Skeletal muscle tissue (tissue), 4 donors: ENCODE results near the gene L1CAM. TPM values are rescaled to one million over a fixed set of nuclear protein-coding genes. Genes with fewer than 3 reads are reported as not detected.

Experiments
- H3K27ac ChIP-seq: one replicate; pipeline ENCODE4 v1.7.0; 2013; ENCODE audit warnings: mild to moderate bottlenecking, low read depth, low read length, inconsistent platforms
- H3K27me3 ChIP-seq, 3 donors: one replicate each; pipeline ENCODE4 v1.7.0; 2013; ENCODE audit warnings: low read length in 3 of 3; ENCODE audit not compliant: control insufficient read depth in 3 of 3, insufficient read depth in 3 of 3
- H3K36me3 ChIP-seq, 3 donors: one replicate each; pipeline ENCODE4 v1.7.0; 2013; ENCODE audit warnings: low read length in 3 of 3; ENCODE audit not compliant: control insufficient read depth in 3 of 3, insufficient read depth in 3 of 3
- H3K4me1 ChIP-seq, 3 donors: one replicate each; pipeline ENCODE4 v1.7.0; 2013; ENCODE audit warnings: low read length in 3 of 3, mild to moderate bottlenecking in 3 of 3; ENCODE audit not compliant: control insufficient read depth in 3 of 3, insufficient read depth in 3 of 3
- H3K4me3 ChIP-seq, 3 donors: one replicate each; pipeline ENCODE4 v1.7.0; 2013; ENCODE audit warnings: low read length in 3 of 3
- H3K9ac ChIP-seq, 3 donors: one replicate each; pipeline ENCODE4 v1.7.0; 2013; ENCODE audit warnings: low read length in 3 of 3, mild to moderate bottlenecking in 3 of 3, moderate library complexity in 2 of 3, low read depth in 1 of 3
- H3K9me3 ChIP-seq, 3 donors: one replicate each; pipeline ENCODE4 v1.7.0; 2013; ENCODE audit warnings: low read length in 3 of 3; ENCODE audit not compliant: control insufficient read depth in 3 of 3
- total RNA-seq: library from RNA; depleted of rRNA; stranded (reverse); fragments of >200 nt; gene quantifications from one replicate; pipeline ENCODE4 v1.2.3, GENCODE V29; 2014
- donor health status: Osteomylitis.

Gene L1CAM
- total RNA-seq, 1 donor from 2014 or later, result 1.6 TPM

DNA sequence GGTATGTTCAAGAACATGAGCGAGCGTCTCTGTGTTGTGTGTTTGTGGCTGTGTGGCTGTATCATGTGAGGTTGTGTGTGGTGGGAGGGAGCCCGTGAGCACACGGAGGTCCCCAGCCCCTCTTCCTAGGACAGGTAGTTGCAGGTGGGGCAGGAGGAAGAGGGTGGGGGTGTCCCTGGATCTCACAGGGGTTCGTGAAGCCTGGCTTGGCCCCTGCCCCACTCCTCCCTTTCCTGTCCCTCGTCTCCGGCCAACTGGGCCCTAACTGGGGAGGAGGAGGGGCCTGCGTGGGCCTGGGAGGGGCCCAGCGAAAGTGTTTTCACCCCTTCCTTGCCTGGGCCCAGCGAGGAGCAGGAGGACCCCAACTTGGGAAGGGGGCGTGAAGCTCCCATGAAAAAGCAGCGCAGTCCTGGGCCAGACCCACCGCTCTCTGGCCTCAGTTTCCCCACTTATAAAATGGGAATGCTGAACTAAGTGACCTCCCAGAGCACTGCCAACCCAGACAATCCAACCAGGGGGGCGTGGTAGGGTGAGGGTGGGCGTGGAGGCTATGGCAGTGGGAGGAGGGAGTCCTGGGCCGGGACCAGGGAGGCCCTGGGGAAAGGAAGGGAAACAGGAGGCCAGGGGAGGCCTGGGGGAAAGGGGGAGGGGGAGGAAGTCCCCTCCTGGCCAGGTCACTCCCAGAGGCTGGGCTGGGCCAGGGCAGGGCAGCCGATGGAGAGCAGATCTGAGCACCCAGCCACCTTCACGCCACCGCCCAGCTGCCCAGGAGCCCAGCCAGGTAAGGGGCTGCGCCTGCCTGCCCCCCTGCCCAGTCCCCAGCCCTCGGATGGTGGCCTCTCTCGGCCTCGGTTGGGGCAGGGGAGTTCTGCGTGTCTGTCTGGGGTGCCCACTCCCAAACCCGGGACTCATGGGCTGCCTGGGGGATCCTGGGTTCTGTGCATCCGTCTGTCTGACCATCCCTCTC lies 18.3 kb upstream of the L1CAM start, which contains the start of gene AVPR2:
Gene AVPR2, plus strand, starts transcription at position 683 of the 967 bp plus-strand sequence. CDS start 473 bp downstream, outside the sequence.
- Histone ChIP-seq H3K27me3 (peaks cover 0 to 10% (median 6%) of the 10 kb centered on the region in 3 donors), H3K27ac (peak within 1 kb of the TSS; percentile 12), H3K36me3 (no peaks in the 10 kb centered on the region), H3K9ac (peak within 1 kb of the TSS in 1 of 3 donors; percentile 33), H3K4me1 (peaks cover 7 to 21% (median 10%) of the 10 kb centered on the region in 3 donors), H3K9me3 (no peaks in the 10 kb centered on the region), H3K4me3 (peak within 1 kb of the TSS in 1 of 3 donors; percentile 49)

DNA sequence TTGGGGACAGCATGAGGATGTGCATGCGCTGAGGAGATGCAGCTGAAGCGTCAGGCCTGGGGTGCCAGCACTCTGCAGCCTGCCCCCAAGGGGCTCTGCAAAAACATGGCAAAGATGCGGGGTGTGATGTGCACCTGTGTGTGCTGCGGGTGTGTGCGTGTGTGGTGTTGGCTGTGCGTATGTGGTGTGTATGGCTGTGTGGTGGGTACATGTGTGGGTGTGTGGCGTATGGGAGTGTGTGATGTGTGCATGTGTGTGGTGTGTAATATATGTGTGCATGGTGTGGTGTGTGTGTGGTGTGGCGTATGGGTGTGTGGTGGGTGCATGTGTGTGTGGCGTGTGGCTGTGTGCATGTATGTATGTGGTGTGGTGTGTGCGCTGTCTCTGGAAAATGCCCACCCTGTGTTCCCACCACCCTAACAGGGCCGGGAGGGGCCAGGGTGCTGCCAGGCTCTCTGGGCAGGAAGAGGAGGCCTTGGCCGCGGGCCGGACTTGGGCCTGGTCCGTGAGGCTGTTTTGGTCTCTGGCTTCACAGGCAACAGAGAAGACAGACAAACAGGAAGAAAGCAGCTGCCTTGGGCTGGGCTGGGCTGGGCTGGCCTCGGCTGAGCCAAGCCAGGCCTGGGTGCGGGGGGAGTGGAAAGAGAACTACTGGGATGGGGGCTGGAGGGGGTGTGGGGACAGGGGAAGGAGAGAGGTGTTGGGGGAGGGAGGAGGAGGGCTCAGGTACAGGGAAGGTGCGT lies 17.4 kb upstream of the L1CAM start:
- no peaks in the 10 kb centered on the region for H3K36me3 ChIP-seq
- peaks cover 7 to 21% (median 10%) of the 10 kb centered on the region in 3 donors for H3K4me1 ChIP-seq
- H3K27ac ChIP-seq, result peak overlapping the region; percentile 12
- peak overlapping the region in 1 of 3 donors; percentile 33 for H3K9ac ChIP-seq
- no peak overlapping the region for H3K4me3 ChIP-seq
- H3K9me3 ChIP-seq, result no peaks in the 10 kb centered on the region
- peaks cover 0 to 10% (median 6%) of the 10 kb centered on the region in 3 donors for H3K27me3 ChIP-seq

DNA sequence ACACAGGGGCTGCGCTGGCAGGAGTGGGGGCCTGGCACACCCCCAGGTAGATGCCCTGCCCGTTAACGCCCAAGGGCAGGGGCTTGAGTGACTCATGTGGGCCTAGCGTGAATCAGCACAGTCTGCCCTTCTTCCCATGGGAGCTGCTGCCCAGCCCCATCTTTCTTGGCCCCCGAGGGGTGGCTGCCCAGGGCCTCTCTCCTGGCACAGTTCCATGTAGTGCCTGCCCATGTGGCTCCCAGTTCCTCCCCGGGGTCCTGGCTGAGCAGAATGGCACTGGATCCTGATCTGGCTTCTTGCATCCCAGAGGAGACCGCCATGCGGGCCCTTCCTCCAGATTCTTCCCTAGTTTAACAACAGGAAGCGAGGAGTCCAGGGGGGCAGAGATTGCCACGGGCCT lies 16.4 kb upstream of the L1CAM start:
- Histone ChIP-seq H3K36me3 (no peaks in the 10 kb centered on the region), H3K9ac (no peak overlapping the region), H3K27me3 (peaks cover 0 to 12% (median 10%) of the 10 kb centered on the region in 3 donors), H3K9me3 (no peaks in the 10 kb centered on the region), H3K4me3 (no peak overlapping the region), H3K27ac (no peak overlapping the region), H3K4me1 (peaks cover 7 to 21% (median 10%) of the 10 kb centered on the region in 3 donors)

DNA sequence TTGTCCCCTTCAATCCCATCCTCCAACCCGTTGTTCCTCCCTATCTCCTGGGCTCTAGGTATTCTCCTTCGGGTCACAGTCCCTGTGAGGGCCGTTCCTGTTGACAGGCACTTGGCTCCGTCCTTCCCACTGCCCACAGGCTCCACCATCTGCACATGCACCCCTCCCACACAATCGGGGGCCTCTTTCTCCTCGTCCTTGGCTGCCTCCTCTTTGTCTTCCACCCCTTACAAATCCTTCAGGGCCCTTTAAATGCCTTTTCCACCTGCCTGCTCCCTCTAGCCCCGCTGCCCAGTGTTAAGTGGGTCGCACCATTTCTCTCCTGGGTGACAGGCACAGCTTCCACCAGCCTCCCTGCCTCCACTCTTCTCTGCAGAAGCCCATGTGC lies 15.8 kb upstream of the L1CAM start:
- Histone ChIP-seq H3K9me3 (no peaks in the 10 kb centered on the region), H3K4me1 (peaks cover 7 to 21% (median 10%) of the 10 kb centered on the region in 3 donors), H3K27me3 (peaks cover 0 to 12% (median 10%) of the 10 kb centered on the region in 3 donors), H3K36me3 (no peaks in the 10 kb centered on the region), H3K4me3 (no peak overlapping the region), H3K9ac (no peak overlapping the region), H3K27ac (peak overlapping the region; percentile 5)

DNA sequence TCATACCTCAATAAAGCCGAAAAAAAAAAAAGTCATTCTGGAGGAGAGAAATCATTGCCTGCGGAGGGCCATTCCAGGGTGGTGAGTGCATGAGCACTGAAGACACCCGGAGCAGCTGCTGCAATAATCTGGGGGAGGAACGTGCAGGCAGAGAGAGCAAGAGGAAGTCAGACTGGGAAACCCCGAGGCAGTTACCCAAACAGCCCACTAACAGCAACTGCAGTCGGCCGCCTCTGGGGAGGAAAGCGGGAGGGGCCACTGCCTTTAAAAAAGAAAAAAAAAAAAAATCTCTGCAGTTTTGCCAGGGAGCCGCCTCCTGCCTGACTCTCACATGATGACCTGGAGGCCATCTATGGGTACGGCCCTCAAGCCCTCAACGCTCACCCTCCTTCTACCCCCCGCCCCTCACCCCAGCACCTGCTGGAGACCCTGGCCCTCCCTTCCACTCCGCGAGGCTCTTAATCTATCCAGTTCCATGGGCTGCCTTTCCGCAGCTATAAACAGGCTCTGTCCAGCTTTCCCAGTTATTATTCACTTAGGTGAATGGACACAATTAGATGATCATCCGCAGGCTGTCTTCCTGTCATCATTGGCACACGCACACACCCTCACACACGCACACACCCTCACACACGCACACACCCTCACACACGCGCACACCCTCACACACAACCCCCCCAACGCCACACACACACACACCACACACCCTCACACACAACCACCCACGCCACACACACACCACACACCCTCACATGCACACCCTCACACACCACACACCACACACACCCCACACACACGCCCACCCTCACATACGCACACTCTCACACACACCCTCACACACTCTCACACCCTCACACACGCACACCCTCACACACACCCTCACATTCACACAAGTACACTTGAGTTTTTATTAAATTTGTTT lies 15.1 kb upstream of the L1CAM start:
- H3K9me3 ChIP-seq, result no peaks in the 10 kb centered on the region
- peak overlapping the region; percentile 5 for H3K27ac ChIP-seq
- no peaks in the 10 kb centered on the region for H3K36me3 ChIP-seq
- no peak overlapping the region for H3K4me3 ChIP-seq
- H3K27me3 ChIP-seq, result peaks cover 0 to 12% (median 5%) of the 10 kb centered on the region in 3 donors
- no peak overlapping the region for H3K9ac ChIP-seq
- H3K4me1 ChIP-seq, result peaks cover 7 to 21% (median 10%) of the 10 kb centered on the region in 3 donors

DNA sequence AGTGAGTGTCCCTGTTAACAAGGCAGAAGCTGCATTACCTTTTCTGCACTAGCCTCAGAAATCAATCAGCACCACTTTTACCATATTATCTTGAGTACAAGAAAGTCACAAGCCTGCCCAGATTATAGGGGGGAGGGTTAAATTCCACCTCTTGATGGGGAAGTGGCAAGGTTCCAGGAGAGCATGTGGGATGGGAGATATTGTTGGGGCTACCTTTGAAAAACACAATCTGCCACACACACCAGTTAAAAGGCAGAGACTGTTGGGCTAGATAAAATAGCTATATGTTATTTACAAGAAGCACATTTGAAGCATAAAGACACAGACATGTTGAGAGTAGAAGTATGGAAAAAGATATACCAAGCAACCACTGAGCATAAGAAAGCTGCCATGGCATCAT lies 11.9 kb upstream of the L1CAM start:
- Histone ChIP-seq H3K4me1 (peaks cover 5 to 9% (median 7%) of the 10 kb centered on the region in 3 donors), H3K27me3 (peaks cover 0 to 7% (median 0%) of the 10 kb centered on the region in 3 donors), H3K4me3 (no peak overlapping the region), H3K9ac (no peak overlapping the region), H3K36me3 (no peaks in the 10 kb centered on the region), H3K27ac (no peak overlapping the region), H3K9me3 (no peaks in the 10 kb centered on the region)

DNA sequence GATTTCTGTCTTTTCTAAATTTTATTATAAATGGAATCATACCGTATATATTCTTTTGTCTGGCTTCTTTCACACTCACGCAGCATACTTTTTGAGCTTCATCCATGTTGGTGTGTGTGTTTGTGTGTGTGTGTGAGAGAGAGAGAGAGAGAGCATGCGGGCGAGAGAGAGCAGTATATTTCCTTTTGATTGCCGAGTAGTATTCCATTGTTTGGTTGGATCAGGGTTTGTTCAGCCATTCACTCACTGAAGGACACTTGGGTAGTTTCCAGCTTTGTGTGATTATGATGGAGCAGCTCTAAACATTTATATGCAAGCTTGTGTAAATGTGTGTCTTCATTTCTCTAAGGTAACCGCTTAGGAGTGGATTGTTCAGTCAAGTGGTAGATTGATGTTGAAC lies 3.1 kb upstream of the L1CAM start:
- Histone ChIP-seq H3K9me3 (peaks cover 0 to 7% (median 0%) of the 10 kb centered on the region in 3 donors), H3K4me3 (no peak overlapping the region), H3K27ac (no peak overlapping the region), H3K36me3 (no peaks in the 10 kb centered on the region), H3K4me1 (no peaks in the 10 kb centered on the region), H3K9ac (no peak overlapping the region), H3K27me3 (peaks cover 17 to 39% (median 23%) of the 10 kb centered on the region in 3 donors)

DNA sequence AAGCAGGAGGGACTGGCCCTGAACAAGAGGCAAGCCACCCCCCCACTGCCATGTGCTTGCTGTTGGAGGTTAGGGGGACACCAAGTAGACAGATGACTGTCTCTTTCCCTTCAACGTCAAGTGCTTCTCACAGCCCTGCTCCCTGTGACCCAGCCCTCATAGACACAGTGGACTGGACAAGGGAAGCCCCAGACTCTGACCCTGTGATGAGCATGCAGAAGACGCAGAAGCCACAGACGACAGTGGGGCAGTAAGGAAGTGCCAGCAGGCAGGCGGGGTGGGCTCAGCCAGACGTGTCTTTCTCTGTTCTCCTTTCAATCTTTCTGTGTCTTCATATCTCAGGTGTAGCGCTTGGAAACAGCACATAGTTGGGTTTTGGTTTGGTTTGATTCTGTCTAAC lies 2.4 kb upstream of the L1CAM start:
- Histone ChIP-seq H3K9me3 (peaks cover 0 to 7% (median 0%) of the 10 kb centered on the region in 3 donors), H3K27me3 (peaks cover 23 to 47% (median 30%) of the 10 kb centered on the region in 3 donors)

DNA sequence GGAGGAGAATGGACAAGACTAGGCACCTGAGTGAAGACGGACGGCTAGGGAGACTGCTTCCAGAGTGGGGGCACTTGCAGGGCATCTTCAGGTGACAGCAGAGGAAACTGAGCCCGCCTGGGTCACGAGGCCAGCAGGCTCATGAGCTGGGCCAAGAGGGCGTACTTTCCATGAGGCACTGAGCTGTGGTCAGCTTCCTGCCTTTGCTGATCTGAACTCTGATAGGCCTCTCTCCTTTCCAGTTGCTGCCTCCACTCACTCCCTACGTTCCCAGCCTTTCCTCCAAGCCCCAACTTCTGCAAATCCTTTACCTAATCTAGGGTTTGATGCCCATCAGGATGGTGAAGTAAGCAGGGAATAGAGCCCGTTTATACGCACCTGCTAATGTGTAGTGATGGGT lies 1.4 kb upstream of the L1CAM start:
- H3K27ac ChIP-seq, result no peak overlapping the region
- H3K36me3 ChIP-seq, result no peaks in the 10 kb centered on the region
- H3K9ac ChIP-seq, result no peak overlapping the region
- no peak overlapping the region for H3K4me3 ChIP-seq
- no peaks in the 10 kb centered on the region for H3K4me1 ChIP-seq
- peaks cover 0 to 7% (median 0%) of the 10 kb centered on the region in 3 donors for H3K9me3 ChIP-seq
- H3K27me3 ChIP-seq, result peaks cover 31 to 52% (median 34%) of the 10 kb centered on the region in 3 donors

More for the DNA sequence above, 2.4 kb upstream of the L1CAM start:
- Histone ChIP-seq H3K4me3 (no peak overlapping the region), H3K9ac (no peak overlapping the region), H3K4me1 (no peaks in the 10 kb centered on the region), H3K36me3 (no peaks in the 10 kb centered on the region), H3K27ac (no peak overlapping the region)
